GM15510 (cell line): ENCODE results near the gene PREP.

Source experiments
- POLR2A ChIP-seq: IDR thresholded peaks from 3 replicates; pipeline ENCODE4 v1.6.1; 2011; ENCODE audit warnings: borderline replicate concordance; ENCODE audit not compliant: insufficient read length; ENCODE audit errors: extremely low read depth

PREP gene

DNA sequence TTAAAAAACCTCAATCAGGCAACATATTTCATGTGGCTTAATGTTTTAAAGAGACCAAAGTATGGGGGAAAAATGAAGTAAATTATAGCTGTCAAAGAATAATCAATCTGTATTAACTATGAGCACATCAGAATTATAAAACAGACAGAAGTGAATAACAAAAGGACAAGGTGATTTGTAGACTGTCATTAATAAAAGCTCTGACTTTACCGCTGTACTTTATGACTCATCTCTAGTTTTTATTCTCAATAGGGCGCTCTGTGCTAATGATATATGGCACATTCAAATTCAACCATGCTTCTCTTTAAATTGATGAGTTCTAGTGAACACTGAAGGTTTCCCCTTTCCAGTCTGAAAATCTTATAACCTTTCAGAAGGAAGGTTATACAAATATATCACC lies 72.0 kb downstream of the PREP start:
- TF ChIP-seq POLR2A: no peak

DNA sequence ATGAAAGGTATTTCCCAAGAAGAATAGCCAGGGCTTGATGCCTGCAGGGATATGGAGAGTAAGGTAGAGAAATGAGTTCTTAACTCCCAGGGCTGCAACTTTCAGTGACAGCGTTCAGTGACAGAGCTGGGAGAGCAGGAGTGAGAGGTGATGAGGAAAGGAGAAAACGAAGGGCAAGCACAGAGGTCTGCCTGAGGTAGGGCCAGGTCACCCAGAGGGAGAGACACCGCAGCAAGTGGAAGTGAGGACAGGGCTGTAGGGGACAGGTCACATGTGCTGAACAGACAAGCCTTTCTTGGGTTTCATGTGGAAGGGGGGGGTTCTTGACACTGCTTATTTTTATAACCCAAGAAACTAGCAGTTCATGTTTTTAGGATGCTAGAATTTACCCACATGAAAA lies 72.5 kb downstream of the PREP start:
- no peak for TF ChIP-seq POLR2A

DNA sequence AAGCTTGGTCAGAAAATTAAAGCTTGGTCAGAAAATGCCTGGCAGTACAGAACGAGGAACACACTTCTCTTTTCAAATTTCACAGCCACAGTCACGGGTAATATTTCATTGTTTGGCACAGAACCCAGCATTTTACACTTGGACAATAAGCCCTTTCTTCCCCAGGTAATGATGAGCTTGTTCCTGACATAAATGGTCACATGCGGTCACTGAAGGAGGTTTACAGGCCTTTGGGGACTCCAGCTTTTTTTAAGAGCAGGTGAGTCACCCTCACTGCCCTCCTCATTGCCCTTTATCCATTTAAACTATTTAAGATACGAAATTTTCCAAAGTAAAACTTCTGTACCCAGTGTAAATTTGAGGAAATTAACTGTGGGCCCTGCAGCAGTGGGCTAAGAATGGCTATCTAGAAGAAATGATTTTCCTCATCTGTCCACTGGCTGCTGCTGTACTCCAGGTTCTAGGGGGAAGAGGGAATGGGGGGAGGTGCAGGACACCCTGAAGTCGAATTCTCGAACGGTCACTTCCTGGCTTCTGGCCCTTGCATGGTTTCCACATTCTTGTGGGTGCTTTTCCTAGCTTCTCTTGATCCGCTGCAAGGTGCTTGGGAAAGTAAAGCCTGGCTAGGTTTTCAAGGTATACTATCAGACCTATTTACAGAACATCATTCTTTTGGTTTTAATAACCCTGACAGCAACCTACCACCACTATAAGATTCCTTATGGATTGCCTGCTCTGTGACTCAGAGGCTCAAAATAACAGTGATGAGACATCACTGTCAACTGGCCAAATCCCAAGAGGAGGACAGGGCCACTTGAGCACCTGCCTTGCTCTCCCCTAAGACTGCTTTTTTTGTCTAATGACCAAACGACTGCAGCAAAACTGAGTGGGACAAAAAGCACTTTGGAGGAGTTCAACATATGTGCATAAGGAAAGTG lies 75.8 kb downstream of the PREP start:
- TF ChIP-seq POLR2A: no peak

DNA sequence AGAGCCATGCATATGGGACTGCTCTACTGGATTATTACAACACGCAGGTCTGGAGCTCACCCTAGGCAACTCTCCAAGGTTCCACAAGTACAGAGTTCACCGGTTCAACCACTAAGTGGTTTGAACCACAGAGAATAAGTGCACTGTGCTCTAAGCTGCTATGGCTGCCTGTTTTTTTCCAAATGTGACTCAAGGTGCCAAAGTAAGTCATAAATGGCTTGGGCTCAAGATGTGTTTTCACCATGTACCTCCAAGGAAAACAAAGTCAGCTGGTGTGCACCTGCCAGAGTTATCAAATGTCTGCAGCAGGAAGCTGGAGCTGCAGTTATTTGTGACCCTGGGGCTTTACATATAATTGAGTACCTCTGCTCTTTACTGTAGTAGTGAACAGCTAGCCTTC lies 76.7 kb downstream of the PREP start:
- TF ChIP-seq POLR2A: no peak

DNA sequence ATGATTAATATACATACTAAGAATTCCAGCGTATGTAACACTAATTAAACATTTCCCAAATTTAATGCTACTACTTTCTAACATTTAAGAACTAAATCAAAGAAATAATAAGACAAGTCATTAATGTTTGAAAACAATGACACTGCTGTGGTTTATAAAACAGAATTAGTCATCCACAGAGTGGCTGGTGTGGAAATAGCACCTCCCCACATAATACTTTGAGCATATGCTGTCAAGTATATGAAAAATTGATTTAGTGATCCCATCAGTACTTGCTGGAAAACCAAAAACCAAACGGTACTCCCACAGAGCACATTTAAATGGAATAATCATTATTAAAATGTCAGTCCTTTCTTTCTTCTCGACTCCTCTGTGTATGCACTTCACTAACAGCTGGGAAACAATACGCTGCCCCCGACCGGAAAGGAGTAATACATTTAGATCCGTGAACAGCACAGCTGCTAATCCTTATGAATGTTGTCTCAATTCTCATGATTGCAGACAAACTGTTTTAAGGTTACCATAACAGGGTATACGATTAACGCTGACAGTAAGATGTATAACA lies 78.4 kb downstream of the PREP start:
- TF ChIP-seq POLR2A: no peak

DNA sequence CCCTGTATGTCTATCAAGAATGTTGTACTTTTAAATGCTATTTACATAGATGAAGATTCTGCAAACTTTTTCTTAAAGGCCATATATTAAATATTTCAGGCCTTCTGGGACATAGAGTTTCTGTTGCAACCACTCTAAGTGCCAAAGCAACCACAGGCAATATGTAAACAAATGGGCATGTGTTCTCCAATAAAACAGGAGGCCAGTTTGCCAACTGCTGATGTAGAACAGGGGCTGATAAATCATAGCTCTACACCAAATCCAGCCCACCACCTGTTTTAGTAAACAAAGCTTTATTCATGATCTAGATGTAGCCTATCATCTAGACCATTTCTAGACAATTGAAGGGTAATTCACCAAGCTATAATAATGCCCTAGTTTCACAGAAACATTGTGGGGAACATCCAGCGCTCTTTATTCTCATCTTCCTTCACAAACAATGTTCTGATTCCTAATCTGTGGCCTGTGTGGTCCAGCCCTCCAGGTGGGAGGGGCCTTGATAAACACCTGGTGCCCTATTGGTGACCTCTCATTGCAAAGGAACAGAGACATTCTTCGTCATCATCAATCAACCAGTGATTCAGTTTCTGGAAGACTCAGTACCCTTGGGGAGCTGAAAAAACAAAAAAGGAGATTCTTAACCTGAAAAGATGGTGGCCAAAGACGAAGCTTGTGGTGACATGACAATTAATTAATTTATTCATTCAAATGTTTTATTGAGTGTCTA lies 80.2 kb downstream of the PREP start:
- no peak for TF ChIP-seq POLR2A

DNA sequence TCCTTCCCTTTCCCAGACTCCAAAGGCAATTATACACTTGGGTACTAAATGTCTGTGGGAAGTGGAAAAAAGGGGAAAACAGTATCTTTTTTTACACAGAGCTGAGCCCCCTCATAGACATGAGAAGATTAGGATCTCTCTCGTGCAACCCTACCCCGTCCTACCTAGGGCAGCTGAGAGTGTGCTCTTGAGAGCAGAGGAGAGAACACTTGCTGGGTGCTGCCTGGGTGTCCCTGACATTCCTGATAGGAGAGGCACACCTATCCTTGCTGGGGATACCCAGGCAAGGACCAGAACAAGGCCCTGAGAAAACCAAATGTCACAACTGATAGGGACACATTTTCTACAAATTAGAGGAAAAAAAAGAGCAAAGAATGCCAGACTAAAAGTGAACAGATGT lies 81.2 kb downstream of the PREP start:
- TF ChIP-seq POLR2A: no peak

DNA sequence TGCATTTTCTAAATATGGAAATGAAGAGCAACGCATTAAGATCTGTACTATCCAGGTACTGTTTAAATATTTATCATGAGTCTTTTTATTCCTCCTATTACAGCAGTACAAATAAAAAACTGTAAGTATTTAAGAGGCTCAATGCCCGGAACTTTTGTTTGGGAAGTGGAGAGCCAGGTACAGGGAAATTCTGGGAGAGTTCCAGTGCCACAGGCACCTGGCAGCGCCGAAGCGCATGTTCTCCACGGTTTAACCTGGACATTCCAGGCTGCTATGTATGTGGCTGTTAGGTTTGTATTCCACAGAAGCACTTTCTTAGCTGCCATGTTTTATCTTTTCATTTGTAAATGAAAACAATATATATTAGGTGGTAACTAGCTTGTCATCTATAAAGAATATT lies 81.7 kb downstream of the PREP start:
- TF ChIP-seq POLR2A: no peak

DNA sequence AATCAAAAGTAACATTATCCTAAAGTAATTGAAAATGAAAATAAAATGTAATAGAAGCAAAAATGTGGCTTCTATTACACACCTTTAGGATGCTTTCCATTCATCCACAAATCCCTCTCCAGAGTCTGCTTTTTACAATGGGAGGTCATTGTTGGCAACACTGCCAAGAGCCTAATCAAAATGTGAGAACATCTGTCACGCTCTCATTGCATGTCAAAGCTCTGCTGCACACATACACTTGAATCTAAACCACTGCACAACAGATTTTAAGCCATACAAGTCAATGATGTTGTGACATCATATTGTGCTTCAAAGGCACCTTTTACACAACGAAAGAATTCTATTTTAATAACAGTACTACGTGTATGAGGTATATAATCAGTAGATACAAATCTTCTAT lies 82.1 kb downstream of the PREP start:
- no peak for TF ChIP-seq POLR2A

DNA sequence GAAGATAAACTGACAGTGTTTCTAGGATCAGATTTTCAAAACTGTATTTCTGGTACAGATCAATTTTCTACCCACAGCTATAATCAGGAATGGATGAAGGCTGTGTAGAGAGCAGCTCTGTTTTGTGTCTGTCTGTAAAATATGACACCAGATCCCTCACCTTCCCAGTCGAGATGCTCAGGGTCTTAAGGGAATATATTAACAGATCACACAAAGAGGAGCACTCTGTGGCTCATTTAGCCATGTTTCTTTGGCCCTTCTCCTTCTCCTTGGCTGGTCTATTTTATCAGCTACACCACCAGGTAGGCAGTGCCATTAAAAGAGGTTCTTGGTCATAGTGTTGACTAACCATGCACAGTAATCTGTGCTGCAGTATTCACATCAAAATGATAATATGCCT lies 82.6 kb downstream of the PREP start:
- no peak for TF ChIP-seq POLR2A

DNA sequence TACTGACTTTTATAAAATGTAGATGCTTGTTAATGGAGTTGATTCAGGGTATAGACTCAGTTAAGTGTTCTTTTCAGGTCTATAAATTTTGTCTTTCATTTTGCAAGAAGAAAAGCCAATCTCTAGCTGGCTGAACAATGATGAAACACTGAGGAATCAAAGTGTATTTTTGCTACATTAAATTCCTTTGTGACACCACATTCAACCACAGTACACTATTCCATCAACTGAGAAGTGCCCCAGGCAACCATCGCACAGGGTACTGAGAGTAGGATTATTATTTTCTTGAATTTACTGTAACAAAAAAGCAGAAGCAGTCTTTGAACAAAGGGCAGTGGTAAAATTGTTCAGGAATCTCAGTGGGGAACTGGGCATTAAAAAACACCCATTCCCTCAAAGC lies 83.6 kb downstream of the PREP start:
- no peak for TF ChIP-seq POLR2A

DNA sequence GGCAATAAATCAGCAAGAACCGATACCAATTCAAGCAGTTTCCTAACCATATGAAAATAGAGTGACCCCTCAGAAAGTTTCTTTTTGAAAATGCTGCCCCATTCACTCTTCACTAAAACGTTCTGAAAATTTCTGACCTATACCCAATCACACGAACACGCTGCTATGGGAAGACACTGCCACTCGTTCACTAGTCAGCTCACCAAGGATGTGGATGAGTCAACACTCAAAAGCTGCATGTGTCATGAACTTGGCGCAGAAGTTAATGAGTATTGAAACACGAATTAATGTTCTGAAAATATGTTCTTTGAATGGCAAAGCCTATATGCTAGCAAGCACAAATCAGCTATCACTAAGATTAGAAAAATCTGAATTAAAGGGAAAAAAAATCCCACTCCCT lies 84.2 kb downstream of the PREP start:
- TF ChIP-seq POLR2A: no peak

DNA sequence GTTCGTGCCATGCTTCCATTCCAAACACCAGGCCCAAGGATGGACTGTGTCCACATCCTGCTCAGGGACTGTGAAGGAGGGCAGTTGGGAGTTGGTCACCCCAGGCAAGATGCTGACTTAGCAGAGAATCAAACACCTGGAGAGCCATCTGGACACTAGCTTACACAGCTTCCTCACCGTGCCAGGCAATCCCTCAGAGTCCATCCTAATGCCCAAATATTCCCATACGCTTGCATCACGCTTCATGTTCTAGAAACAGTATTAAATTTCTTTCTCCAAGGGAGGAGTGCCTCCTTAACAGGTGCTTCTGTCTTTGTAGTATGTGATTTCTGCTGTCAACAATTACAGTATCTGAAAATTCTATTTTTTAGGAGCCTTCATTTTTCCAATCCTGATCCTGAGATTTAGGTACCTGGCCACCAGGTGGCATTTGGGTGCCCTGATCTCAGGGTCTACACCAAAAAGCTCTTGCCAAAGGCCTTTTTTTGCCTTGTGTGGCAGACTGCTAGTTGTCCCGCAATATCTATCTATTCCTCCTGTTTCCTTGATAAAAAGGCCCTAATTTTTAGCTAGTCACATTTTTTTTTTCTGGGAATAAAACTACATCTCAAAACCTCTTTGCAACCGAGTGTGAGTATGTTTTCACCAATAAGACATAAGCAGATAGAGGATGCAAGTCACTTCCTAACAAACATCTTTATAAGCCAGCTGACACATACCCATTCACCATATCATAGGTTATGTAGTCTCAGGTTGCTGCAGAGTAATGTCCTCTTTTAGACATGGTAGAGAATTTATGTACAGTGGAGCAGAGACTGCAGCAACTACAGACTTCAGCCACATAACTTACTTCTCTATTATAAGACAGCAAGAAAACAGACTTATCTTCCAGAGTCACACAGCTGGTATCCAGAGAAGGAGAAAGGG lies 85.0 kb downstream of the PREP start:
- no peak for TF ChIP-seq POLR2A

DNA sequence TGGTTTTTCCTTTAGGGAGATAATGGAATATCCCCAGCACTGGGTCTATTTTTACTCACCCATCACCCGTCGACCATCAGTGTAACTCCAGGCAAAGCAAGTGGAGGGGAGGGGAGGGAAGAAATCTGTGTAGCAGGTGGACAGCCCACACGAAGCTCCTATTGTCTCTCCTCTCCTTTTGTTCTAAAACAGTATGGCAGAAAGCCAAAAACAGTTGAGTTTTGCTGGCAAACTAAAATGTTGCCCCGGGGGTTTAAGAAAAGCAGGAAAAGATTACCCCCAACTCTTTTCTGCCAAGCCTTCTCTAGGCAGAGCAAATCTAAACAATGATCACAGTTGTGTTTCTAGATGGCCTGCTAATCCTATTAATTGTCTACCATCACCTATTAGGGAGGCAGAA lies 89.7 kb downstream of the PREP start:
- TF ChIP-seq POLR2A: no peak

DNA sequence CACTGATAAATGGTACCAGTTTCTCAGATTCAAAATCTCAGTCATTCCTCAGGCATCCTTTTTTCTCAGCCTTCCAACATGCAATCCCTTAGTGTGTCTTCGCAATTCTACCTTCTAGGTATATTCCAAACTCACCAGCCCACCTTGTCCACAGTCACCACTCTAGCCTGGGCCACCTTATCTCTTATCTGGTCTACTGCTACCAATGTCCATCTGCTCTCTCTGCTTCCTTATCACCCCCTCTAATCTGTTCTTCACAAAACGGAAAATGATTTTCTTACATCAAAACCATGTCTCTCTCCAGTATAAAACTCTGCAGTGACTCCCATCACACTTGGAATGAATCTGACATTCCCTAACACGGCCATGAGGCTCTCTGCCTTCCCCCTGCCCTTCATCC lies 91.9 kb downstream of the PREP start:
- no peak for TF ChIP-seq POLR2A

DNA sequence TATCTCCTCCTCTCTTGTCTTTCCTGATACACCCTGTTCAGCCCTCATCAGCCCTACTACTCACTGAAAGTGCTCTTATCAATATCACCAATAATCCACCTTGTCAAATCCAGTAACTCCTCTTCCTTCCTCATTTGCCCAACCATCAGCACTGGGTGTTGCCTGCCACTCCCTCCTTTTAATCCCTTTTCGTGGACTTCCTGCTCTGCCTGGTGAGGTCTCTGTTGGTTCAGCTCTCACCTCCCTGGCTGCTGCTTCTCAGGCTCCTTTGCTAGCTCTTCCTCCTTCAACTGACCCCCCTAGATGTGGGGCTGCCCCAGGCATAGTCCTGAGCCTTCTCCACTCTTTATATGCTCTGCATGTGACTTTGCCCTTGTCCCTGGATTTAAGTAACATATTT lies 92.5 kb downstream of the PREP start:
- TF ChIP-seq POLR2A: no peak

DNA sequence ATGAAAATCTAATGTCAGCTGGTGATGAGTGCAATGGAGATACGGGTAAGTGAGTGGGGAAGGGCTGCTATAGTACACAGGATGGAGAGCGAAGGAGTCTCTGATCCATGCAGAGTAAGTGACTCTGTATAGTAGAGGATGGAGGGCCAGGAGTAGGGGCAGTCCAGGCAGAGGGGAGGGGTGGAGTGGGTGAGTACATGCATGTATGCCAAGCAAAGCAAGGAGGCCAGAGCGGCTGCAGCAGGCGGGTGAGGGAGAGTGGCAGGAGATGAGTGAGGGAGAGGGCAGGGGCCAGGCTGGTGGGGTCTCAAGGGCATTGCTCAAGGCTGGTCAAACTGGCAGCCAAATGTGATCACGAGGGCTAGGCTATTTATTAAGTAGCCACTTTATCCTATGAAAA lies 94.0 kb downstream of the PREP start:
- no peak for TF ChIP-seq POLR2A
